KBM-7 (cell line): ENCODE results near the gene ITGB1.
"Not testable (repeated sequence)": the region's sequence is repeated elsewhere in the genome, so short reads cannot be mapped to it uniquely, and the experiment has no call there.

Experiments
- DNase-seq: peaks from one replicate; pipeline ENCODE4 v3.0.0-alpha.2; 2015
- in situ Hi-C: fragments of 300-500 bp; cut with MboI; formaldehyde crosslinking; loops from 2 replicates; pipeline ENCODE4 v1.14.3; 2020; ENCODE audit warnings: low sequenced_read_pairs, low pct_unique_long_range_greater_than_20kb, mixed read lengths

Gene ITGB1

DNA sequence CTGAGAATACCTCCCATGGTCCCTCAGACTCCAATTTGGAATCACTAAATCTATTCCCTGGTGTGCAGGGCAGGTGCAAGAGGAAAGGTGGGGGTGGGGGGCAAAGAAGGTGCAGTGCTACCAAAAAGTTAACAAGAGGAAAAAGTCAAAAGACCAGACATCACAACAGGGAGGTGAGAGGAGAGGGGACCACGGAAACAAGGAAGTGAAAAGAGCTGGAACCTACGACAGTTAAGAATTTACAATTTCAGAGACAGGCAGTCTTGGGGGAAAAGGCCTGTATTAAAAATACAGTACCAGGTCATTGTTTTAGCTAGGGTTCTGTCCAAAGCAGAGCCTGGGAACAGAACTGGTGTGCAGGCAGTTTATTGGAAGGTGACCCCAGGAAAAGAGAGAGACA lies 14.6 kb downstream of the ITGB1 start:
- DNase-seq = no peak
- in situ Hi-C loops = no loop called here

- in situ Hi-C loops = no loop called here
Measured at GRCh38 chr10:32942081-32942480, 15.9 kb downstream of the ITGB1 start.

GRCh38 chr10:32941357-32941756 lies 16.7 kb downstream of the ITGB1 start:
- DNase-seq = no peak
- in situ Hi-C loops = no loop called here

More at GRCh38 chr10:32942081-32942480, 15.9 kb downstream of the ITGB1 start:
- no peak for DNase-seq

- no peak for DNase-seq
- in situ Hi-C loops = no loop called here
Measured at GRCh38 chr10:32940321-32941301, 17.4 kb downstream of the ITGB1 start.

DNA sequence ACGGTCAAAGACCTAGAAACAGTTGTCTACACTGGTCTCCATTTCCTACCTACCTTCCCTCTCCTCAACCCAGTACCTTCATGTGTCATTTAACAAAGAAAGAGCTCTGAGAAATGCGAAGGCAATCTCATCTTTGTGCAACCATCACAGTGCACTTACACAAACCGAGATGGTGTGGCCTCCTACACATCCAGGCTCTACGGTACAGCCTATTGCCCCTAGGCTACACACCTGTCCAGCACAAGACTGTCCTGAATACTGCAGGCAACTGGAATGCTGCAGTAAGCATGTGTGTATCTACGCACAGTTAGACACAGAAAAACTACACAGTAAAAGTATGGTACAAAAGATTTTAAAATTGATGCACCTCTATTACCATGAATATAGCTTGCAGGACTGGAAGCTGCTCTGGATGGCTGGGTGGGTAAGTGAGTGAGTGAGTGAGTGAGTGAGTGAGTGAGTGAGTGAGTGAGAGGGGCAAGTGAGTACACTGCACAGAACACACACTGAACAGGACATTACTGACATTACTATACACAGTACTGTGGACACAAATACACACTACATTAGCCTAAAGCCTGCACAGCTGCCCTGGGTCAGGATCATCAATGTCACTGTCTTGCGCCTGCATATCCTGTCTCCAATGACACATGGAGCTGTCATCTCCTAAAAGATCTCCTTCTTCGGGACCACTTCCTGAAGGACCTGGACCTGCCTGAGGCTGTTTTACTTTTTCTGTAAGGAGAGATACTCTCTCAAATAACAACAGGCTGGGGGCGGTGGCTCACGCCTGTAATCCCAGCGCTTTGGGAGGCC lies 18.5 kb downstream of the ITGB1 start:
- in situ Hi-C loops = no loop called here
- DNase-seq = no peak

DNA sequence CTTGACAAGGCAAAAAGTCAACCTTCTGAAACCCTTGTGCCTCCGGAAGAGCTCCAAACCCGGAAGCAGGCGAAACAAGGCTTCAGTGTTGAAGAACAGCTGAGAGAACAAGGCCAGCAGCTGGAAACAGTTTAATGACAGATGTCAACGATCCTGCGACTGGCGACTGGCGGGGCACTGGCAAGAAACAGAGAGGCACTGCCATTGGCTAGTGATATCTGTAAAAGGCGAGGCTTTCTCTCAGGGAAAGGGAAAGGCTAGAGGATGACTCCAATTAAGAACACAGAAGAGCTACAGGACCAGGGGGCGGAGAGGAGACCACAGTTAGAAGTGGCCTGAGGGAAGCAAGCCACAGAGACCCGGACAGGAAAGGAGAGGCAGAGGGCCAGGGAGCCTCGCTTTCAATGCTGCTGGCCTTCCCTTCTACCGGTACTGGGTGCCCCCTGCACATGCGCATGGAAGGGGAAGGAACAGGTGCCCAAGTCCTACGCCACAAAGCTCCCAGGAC lies 19.4 kb downstream of the ITGB1 start:
- DNase-seq = peak; percentile 42
- in situ Hi-C loops = no loop called here

DNA sequence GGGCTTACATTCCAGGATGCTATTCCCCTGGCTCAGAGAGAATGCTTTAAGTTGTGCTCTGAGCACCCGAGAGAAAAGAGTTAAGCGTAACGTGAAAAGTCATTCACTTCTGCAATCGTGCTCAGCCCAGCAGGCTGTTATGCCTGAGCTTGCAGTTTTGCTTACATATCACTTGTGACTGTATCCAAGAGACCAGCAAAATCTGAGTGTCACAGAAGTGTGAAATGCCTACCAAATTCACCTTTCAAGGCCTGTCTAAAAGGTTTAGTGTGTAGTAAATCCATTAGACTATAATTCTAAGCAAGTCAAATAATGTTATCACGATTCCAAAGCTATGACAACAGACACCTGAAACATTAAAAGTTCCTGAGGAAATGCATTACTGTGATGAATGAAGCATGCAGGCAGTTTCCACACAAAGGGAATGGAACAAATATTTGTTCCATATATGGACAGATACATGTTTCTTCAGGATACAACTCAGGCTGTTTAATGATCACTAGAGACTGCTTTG lies 20.1 kb downstream of the ITGB1 start:
- no peak for DNase-seq

GRCh38 chr10:32932225-32932729 lies 25.8 kb downstream of the ITGB1 start:
- in situ Hi-C loops = no loop called here
- no peak for DNase-seq

More for the DNA sequence above, 20.1 kb downstream of the ITGB1 start:
- in situ Hi-C loops = no loop called here

DNA sequence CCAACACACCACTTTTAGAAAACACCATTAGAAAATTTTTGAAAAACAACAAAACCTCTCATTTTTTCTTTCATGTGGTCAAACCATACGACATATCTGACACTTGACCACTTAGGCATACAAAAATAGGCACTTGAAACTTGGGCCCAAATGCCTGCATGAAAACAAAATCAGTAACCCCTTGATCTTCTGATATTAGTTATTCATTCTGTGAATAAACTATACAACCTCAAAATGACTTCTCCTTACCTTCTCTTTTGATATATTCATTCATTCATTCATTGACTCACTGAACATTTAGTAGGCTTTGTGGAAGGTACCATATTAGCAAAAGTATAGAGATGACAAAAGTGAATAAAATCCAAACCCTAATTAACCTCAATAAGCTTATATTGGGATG lies 26.4 kb downstream of the ITGB1 start:
- DNase-seq = no peak
- in situ Hi-C loops = no loop called here

- no peak for DNase-seq
- in situ Hi-C loops = no loop called here
Measured at GRCh38 chr10:32930036-32930435, 28.0 kb downstream of the ITGB1 start.

DNA sequence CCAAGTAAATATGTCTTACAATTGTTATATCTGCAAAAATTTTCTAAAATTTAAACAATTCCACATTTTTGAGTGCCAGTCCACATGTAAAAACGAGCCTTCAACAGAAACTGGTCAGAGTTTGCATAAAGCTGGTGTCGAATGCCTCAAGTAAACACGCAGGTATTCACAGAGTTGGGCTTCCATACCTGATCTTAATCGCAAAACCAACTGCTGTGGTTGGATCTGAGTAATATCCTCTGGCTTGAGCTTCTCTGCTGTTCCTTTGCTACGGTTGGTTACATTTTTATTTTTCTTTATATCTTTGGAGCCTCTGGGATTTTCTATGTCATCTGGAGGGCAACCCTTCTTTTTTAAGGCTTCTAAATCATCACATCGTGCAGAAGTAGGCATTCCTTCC lies 28.4 kb downstream of the ITGB1 start:
- DNase-seq = no peak
- in situ Hi-C loops = no loop called here

DNA sequence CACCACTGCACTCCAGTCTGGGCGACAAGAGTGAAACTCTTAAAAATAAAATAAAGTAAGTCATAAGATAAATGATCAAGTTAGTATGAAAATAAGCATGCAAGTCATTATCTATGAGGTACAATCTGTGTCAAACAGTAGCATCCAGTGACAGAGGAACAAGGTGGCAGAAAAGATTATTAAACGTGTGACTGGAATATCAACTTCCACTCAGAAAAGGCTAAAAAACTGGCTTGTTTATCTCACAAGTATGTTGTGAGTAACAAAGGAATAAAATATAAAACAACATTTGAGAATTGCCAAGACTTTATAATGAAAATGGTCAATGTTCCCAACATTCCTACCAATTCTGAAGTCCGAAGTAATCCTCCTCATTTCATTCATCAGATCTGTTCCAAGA lies 30.3 kb downstream of the ITGB1 start:
- in situ Hi-C loops = no loop called here
- no peak for DNase-seq

GRCh38 chr10:32923849-32924248 lies 34.2 kb downstream of the ITGB1 start:
- DNase-seq = no peak
- in situ Hi-C loops = no loop called here

- in situ Hi-C loops = no loop called here
- no peak for DNase-seq
Measured at GRCh38 chr10:32923134-32923533, 34.9 kb downstream of the ITGB1 start.

- no peak for DNase-seq
- in situ Hi-C loops = no loop called here
Measured at GRCh38 chr10:32922170-32922569, 35.9 kb downstream of the ITGB1 start.

DNA sequence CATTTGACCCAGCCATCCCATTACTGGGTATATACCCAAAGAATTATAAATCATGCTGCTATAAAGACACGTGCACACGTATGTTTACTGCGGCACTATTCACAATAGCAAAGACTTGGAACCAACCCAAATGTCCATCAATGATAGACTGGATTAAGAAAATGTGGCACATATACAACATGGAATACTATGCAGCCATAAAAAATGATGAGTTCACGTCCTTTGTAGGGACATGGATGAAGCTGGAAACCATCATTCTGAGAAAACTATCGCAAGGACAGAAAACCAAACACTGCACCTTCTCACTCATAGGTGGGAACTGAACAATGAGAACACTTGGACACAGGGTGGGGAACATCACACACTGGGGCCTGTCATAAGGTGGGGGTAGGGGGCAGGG lies 40.2 kb downstream of the ITGB1 start:
- in situ Hi-C loops, DNase-seq: not testable (repeated sequence)

- no peak for DNase-seq
- in situ Hi-C loops = no loop called here
Measured at GRCh38 chr10:32911285-32912016, 46.6 kb downstream of the ITGB1 start.

DNA sequence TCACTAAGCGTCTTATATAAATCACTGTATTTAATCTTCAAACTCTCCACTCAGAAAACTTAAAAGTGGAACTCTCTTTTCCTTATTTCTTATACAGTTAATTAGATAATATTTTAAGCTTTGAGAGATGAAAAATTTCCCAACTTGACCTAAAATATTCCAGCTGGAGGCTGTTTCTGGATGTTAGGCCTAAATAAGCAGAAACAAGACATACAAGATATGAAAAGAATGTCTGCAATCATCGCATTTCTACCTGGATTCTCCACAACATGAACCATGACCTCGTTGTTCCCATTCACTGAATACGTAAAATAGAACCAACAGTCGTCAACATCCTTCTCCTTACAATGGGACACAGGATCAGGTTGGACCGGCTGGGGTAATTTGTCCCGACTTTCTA lies 48.1 kb downstream of the ITGB1 start:
- in situ Hi-C loops, DNase-seq: not testable (repeated sequence)

DNA sequence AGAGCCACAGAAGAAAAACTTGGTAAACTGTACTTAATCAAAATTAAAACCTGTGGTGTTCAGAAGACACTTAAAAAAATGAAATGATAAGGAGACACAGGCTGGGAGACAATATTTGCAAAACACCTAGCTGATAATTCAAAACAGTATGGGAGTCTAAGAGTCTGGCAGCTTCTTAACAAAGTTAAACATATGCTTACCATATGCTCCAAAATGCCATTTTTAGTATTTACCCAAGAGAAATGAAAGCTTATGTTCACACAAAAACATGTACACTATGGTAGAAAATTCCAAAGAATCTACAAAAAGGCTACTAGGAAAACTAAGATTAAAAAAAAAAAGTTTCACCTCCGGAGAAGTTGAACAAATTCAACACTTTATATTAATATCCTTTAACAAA lies 48.6 kb downstream of the ITGB1 start:
- in situ Hi-C loops = no loop called here
- DNase-seq = no peak
